H9 (cell line): ENCODE measurements around the gene SLAIN1. TPM values are rescaled to one million over a fixed set of nuclear protein-coding genes. Genes with fewer than 3 reads are reported as not detected.

Experiments
- DNase-seq: peaks from one replicate; pipeline ENCODE4 v3.0.0-alpha.2; 2017
- H2AFZ ChIP-seq: one replicate; pipeline ENCODE4 v1.6.1; 2013; ENCODE audit warnings: mild to moderate bottlenecking, low read length, control low read depth, moderate library complexity
- H2AK5ac ChIP-seq: 2 replicates; pipeline ENCODE4 v1.6.1; 2013; ENCODE audit warnings: low read length, control low read depth, mixed read lengths; ENCODE audit not compliant: insufficient read length
- H2BK120ac ChIP-seq: one replicate; pipeline ENCODE4 v1.6.1; 2013; ENCODE audit warnings: low read depth, mild to moderate bottlenecking, low read length, control low read depth, inconsistent platforms; ENCODE audit not compliant: poor library complexity, severe bottlenecking
- H2BK12ac ChIP-seq: 2 replicates; pipeline ENCODE4 v1.6.1; 2013; ENCODE audit warnings: low read length, control low read depth, mixed read lengths, low read depth; ENCODE audit not compliant: insufficient read length
- H2BK15ac ChIP-seq: 2 replicates; pipeline ENCODE4 v1.6.1; 2013; ENCODE audit warnings: low read depth, low read length, control low read depth
- H2BK20ac ChIP-seq: one replicate; pipeline ENCODE4 v1.6.1; 2013; ENCODE audit warnings: low read depth, mild to moderate bottlenecking, low read length, control low read depth, inconsistent platforms; ENCODE audit not compliant: poor library complexity, severe bottlenecking
- H2BK5ac ChIP-seq: 2 replicates; pipeline ENCODE4 v1.6.1; 2013; ENCODE audit warnings: low read length, control low read depth, mixed read lengths; ENCODE audit not compliant: insufficient read length
- H3K14ac ChIP-seq: 2 replicates; pipeline ENCODE4 v1.6.1; 2013; ENCODE audit warnings: low read length, control low read depth; ENCODE audit not compliant: insufficient read depth
- H3K18ac ChIP-seq: 2 replicates; pipeline ENCODE4 v1.6.1; 2013; ENCODE audit warnings: low read depth, mild to moderate bottlenecking, mixed read lengths, low read length, control low read depth; ENCODE audit not compliant: insufficient read length
- H3K23ac ChIP-seq: 2 replicates; pipeline ENCODE4 v1.6.1; 2013; ENCODE audit warnings: low read length, control low read depth, mixed read lengths, low read depth; ENCODE audit not compliant: insufficient read length
- H3K23me2 ChIP-seq: 2 replicates; pipeline ENCODE4 v1.6.1; 2013; ENCODE audit warnings: low read depth, mild to moderate bottlenecking, mixed read lengths, low read length, control low read depth; ENCODE audit not compliant: insufficient read length, poor library complexity, severe bottlenecking
- H3K27ac ChIP-seq: 2 replicates; pipeline ENCODE4 v1.5.1; 2013; ENCODE audit warnings: low read length, control low read depth, mixed read lengths, low read depth; ENCODE audit not compliant: insufficient read length
- H3K27me3 ChIP-seq: 2 replicates; pipeline ENCODE4 v1.6.1; 2013; ENCODE audit warnings: low read length, control low read depth, inconsistent platforms; ENCODE audit not compliant: insufficient read depth
- H3K4ac ChIP-seq: 2 replicates; pipeline ENCODE4 v1.6.1; 2013; ENCODE audit warnings: low read depth, mild to moderate bottlenecking, control low read depth, inconsistent platforms, low read length, moderate library complexity
- H3K4me1 ChIP-seq: 2 replicates; pipeline ENCODE4 v1.6.1; 2013; ENCODE audit warnings: low read length, control low read depth, inconsistent platforms; ENCODE audit not compliant: insufficient read depth
- H3K4me2 ChIP-seq: 2 replicates; pipeline ENCODE4 v1.6.1; 2013; ENCODE audit warnings: low read length, control low read depth, mixed read lengths; ENCODE audit not compliant: insufficient read length, insufficient read depth
- H3K56ac ChIP-seq: 2 replicates; pipeline ENCODE4 v1.6.1; 2013; ENCODE audit warnings: low read depth, mild to moderate bottlenecking, mixed read lengths, low read length, control low read depth; ENCODE audit not compliant: insufficient read length
- H3K79me1 ChIP-seq: 2 replicates; pipeline ENCODE4 v1.6.1; 2013; ENCODE audit warnings: low read depth, mild to moderate bottlenecking, moderate library complexity, low read length, control low read depth, inconsistent platforms; ENCODE audit not compliant: insufficient read depth, poor library complexity, severe bottlenecking
- H3K79me2 ChIP-seq: 2 replicates; pipeline ENCODE4 v1.6.1; 2013; ENCODE audit warnings: low read length, control low read depth, inconsistent platforms; ENCODE audit not compliant: insufficient read depth
- H3K9ac ChIP-seq: 2 replicates; pipeline ENCODE4 v1.6.1; 2013; ENCODE audit warnings: low read length, control low read depth, mixed read lengths; ENCODE audit not compliant: insufficient read length; ENCODE audit errors: extremely low read depth
- H3K9me3 ChIP-seq: one replicate; pipeline ENCODE4 v1.6.1; 2013; ENCODE audit warnings: low read depth, low read length, inconsistent platforms; ENCODE audit not compliant: control insufficient read depth
- H3T11ph ChIP-seq: one replicate; pipeline ENCODE4 v1.6.1; 2013; ENCODE audit warnings: mild to moderate bottlenecking, low read length, control low read depth, inconsistent platforms
- H4K20me1 ChIP-seq: one replicate; pipeline ENCODE4 v1.6.1; 2013; ENCODE audit not compliant: control insufficient read depth, insufficient read length, insufficient read depth
- H4K5ac ChIP-seq: 2 replicates; pipeline ENCODE4 v1.6.1; 2013; ENCODE audit warnings: low read depth, mild to moderate bottlenecking, mixed read lengths, low read length, control low read depth; ENCODE audit not compliant: insufficient read length
- H4K8ac ChIP-seq: replicated peaks from 2 replicates; pipeline ENCODE4 v1.6.1; 2013; ENCODE audit warnings: low read length, control low read depth, mixed read lengths, low read depth; ENCODE audit not compliant: insufficient read length
- H4K91ac ChIP-seq: 2 replicates; pipeline ENCODE4 v1.6.1; 2013; ENCODE audit warnings: low read depth, mild to moderate bottlenecking, moderate library complexity, mixed read lengths, low read length, control low read depth; ENCODE audit not compliant: insufficient read length
- H3K27ac Mint-ChIP-seq, 3 experiments: 2 replicates in 2 of 3; 3 replicates in 1 of 3; pipeline ENCODE4 v1.8.0; 2020 to 2021; ENCODE audit warnings: mixed read lengths in 3 of 3, mild to moderate bottlenecking in 1 of 3, moderate library complexity in 1 of 3
- H3K27me3 Mint-ChIP-seq: 2 replicates; pipeline ENCODE4 v1.8.0; 2021; ENCODE audit warnings: low read depth, mild to moderate bottlenecking, moderate library complexity, mixed read lengths
- H3K36me3 Mint-ChIP-seq, 3 experiments: 2 replicates in 2 of 3; 3 replicates in 1 of 3; pipeline ENCODE4 v1.8.0; 2020 to 2021; ENCODE audit warnings: low read depth in 3 of 3, mixed read lengths in 3 of 3; ENCODE audit not compliant: insufficient read depth in 1 of 3
- H3K4me1 Mint-ChIP-seq, 2 experiments: 2 replicates each; pipeline ENCODE4 v1.8.0; 2020; ENCODE audit warnings: mixed read lengths in 2 of 2
- H3K4me3 Mint-ChIP-seq, 2 experiments: 2 replicates in 1 of 2; 3 replicates in 1 of 2; pipeline ENCODE4 v1.8.0; 2020 to 2021; ENCODE audit warnings: mild to moderate bottlenecking in 2 of 2, mixed read lengths in 2 of 2, moderate library complexity in 1 of 2
- H3K9me3 Mint-ChIP-seq, 2 experiments: 2 replicates in 1 of 2; 3 replicates in 1 of 2; pipeline ENCODE4 v1.8.0; 2020; ENCODE audit warnings: mild to moderate bottlenecking in 2 of 2, mixed read lengths in 2 of 2, moderate library complexity in 1 of 2
- WGBS: extraction: QIAGEN DNeasy Blood & Tissue Kit; methylation state at CpG from one replicate; pipeline ENCODE4 v1.1.7; 2013; ENCODE audit warnings: missing lambda C conversion rate, low lambda C conversion rate, mixed read lengths; ENCODE audit not compliant: insufficient read length; ENCODE audit errors: extremely low coverage; 5-methylcytosine and 5-hydroxymethylcytosine counted together
- total RNA-seq: library from RNA; stranded (reverse); gene quantifications from 2 replicates; pipeline ENCODE4 v1.2.1, GENCODE V29; 2021
- TF ChIP-seq, protein P1 (sequence below): fragments of 200-600 bp; sonication (generic); conservative IDR thresholded peaks from 3 replicates; pipeline ENCODE4 v1.8.0; 2021; ENCODE audit warnings: antibody characterized with exemption, mild to moderate bottlenecking

The SLAIN1 gene
- total RNA-seq, 1 experiment from 2014 or later: 23.2 TPM

DNA sequence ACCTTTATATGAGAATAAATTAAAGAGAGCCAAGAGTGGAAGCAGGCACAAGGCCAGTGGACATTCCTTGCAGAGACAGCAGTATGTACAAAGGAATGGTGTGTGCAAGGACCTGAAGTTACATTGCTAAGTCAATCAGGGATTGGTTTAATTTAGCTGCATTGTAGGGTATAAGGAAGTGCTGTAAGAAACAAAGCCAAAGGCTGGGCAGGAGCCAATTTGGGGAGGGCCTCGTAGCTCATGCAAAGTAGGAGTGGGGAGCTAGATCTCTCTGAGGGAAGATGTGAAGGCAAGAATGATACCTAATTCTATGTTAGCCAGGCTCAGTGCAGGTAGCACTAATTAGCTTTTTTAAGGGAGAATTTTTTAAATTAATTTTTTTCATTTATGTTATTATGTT lies 76.7 kb downstream of the SLAIN1 start:
- Histone ChIP-seq H2BK5ac (no peak overlapping the region), H4K20me1 (no peaks in the 10 kb centered on the region), H3K79me2 (no peaks in the 10 kb centered on the region), H4K8ac (no peak overlapping the region), H3K4me1 (no peaks in the 10 kb centered on the region), H4K91ac (no peak overlapping the region), H3K23me2 (no peaks in the 10 kb centered on the region), H3K4me2 (no peak overlapping the region), H3K23ac (no peak overlapping the region), H2AFZ (no peak overlapping the region), H3T11ph (no peak overlapping the region), H4K5ac (no peak overlapping the region), H2BK12ac (no peak overlapping the region), H3K9me3 (no peaks in the 10 kb centered on the region), H2AK5ac (no peak overlapping the region), H3K27ac (no peak overlapping the region), H3K18ac (no peak overlapping the region), H3K9ac (no peak overlapping the region), H2BK15ac (no peak overlapping the region), H3K79me1 (no peaks in the 10 kb centered on the region), H2BK120ac (no peak overlapping the region), H3K14ac (no peak overlapping the region), H3K56ac (no peak overlapping the region), H3K27me3 (no peaks in the 10 kb centered on the region), H2BK20ac (no peak overlapping the region), H3K4ac (no peak overlapping the region)
- H3K9me3 Mint-ChIP-seq: peaks cover 4% of the 10 kb centered on the region in 2 experiments; a peak in 1 of 5 replicates
- H3K4me1 Mint-ChIP-seq: peaks cover 3 to 8% of the 10 kb centered on the region in 2 experiments; a peak in 1 of 4 replicates
- no peak for DNase-seq
- H3K4me3 Mint-ChIP-seq: no peak overlapping the region
- no peaks in the 10 kb centered on the region for H3K27me3 Mint-ChIP-seq
- TF ChIP-seq, protein P1, sequence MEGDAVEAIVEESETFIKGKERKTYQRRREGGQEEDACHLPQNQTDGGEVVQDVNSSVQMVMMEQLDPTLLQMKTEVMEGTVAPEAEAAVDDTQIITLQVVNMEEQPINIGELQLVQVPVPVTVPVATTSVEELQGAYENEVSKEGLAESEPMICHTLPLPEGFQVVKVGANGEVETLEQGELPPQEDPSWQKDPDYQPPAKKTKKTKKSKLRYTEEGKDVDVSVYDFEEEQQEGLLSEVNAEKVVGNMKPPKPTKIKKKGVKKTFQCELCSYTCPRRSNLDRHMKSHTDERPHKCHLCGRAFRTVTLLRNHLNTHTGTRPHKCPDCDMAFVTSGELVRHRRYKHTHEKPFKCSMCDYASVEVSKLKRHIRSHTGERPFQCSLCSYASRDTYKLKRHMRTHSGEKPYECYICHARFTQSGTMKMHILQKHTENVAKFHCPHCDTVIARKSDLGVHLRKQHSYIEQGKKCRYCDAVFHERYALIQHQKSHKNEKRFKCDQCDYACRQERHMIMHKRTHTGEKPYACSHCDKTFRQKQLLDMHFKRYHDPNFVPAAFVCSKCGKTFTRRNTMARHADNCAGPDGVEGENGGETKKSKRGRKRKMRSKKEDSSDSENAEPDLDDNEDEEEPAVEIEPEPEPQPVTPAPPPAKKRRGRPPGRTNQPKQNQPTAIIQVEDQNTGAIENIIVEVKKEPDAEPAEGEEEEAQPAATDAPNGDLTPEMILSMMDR: no peak
- no CpG with 5 or more reads among the region's 1 CpG for WGBS
- H3K36me3 Mint-ChIP-seq: peaks cover 4 to 8% (median 7%) of the 10 kb centered on the region in 3 experiments; a peak in 5 of 7 replicates
- no peak overlapping the region; a peak in 1 of 7 replicates for H3K27ac Mint-ChIP-seq
